Neural progenitor cell (in vitro differentiated cells): Measurements from ENCODE around the gene KLK14.

ENCODE experiments used
- EZH2phosphoT487 ChIP-seq: fragments of 200-600 bp; sonication (generic); IDR thresholded peaks from 2 replicates; pipeline ENCODE4 v1.6.1; 2017; ENCODE audit warnings: antibody characterized with exemption
- TF ChIP-seq, protein P1 (sequence below): fragments of 200-600 bp; sonication (generic); IDR thresholded peaks from 2 replicates; pipeline ENCODE4 v1.5.1; 2017; ENCODE audit warnings: antibody characterized with exemption, mild to moderate bottlenecking

DNA sequence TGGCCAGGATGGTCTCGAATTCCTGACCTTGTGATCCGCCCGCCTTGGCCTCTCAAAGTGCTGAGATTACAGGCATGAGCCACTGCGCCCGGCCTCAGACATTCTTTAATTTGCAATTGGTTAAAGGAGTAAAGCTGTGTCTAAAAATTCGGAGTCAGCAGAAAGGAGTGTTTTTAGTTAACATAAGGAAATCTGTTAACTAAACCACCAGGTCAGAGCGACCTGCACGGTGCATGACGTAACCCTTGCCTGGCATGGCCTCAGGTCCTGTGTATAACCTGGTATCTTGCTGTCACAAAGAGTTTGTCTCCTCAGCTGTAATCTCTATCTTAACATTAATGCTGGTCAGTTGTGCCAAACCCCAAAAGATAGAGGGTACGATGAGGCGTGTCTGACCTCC, 38.4 kb downstream of the KLK14 start:
- TF ChIP-seq, protein P1, sequence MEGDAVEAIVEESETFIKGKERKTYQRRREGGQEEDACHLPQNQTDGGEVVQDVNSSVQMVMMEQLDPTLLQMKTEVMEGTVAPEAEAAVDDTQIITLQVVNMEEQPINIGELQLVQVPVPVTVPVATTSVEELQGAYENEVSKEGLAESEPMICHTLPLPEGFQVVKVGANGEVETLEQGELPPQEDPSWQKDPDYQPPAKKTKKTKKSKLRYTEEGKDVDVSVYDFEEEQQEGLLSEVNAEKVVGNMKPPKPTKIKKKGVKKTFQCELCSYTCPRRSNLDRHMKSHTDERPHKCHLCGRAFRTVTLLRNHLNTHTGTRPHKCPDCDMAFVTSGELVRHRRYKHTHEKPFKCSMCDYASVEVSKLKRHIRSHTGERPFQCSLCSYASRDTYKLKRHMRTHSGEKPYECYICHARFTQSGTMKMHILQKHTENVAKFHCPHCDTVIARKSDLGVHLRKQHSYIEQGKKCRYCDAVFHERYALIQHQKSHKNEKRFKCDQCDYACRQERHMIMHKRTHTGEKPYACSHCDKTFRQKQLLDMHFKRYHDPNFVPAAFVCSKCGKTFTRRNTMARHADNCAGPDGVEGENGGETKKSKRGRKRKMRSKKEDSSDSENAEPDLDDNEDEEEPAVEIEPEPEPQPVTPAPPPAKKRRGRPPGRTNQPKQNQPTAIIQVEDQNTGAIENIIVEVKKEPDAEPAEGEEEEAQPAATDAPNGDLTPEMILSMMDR: no peak
- no peak for TF ChIP-seq EZH2phosphoT487
